Measurements from ENCODE around the gene MSANTD3.
"Not testable (repeated sequence)": the region's sequence is repeated elsewhere in the genome, so short reads cannot be mapped to it uniquely, and the experiment has no call there.

The MSANTD3 gene

GRCh38 chr9:100426530-100427365, at the start of gene MSANTD3:
Gene MSANTD3, plus strand, starts transcription at chr9:100427143. Its CDS starts 14,796 bp downstream, at chr9:100441939.
- DNase-seq (ENCODE audit: low spot score) (peak; percentile 85), FAIRE-seq (peak; percentile 79)

GRCh38 chr9:100379862-100380261, 47.1 kb upstream of the MSANTD3 start:
- DNase-seq (ENCODE audit: low spot score) (peak; percentile 20), FAIRE-seq (peak; percentile 23)

- DNase-seq (ENCODE audit: low spot score); FAIRE-seq: not testable (repeated sequence)
Measured at GRCh38 chr9:100392989-100393388, 34.0 kb upstream of the MSANTD3 start.

- no peak for FAIRE-seq
- DNase-seq (ENCODE audit: low spot score) = no peak
Measured at GRCh38 chr9:100394032-100394695, 32.8 kb upstream of the MSANTD3 start.

- FAIRE-seq (no peak), DNase-seq (ENCODE audit: low spot score) (no peak)
Measured at GRCh38 chr9:100394816-100395215, 32.1 kb upstream of the MSANTD3 start.

- no peak for DNase-seq (ENCODE audit: low spot score)
- FAIRE-seq = no peak
Measured at GRCh38 chr9:100396769-100397168, 30.2 kb upstream of the MSANTD3 start.

GRCh38 chr9:100397529-100398266, 29.2 kb upstream of the MSANTD3 start:
- DNase-seq (ENCODE audit: low spot score) (no peak), FAIRE-seq (no peak)

GRCh38 chr9:100401042-100401441, 25.9 kb upstream of the MSANTD3 start:
- DNase-seq (ENCODE audit: low spot score) = no peak
- no peak for FAIRE-seq

- FAIRE-seq = no peak
- no peak for DNase-seq (ENCODE audit: low spot score)
Measured at GRCh38 chr9:100406962-100407361, 20.0 kb upstream of the MSANTD3 start.

- no peak for DNase-seq (ENCODE audit: low spot score)
- FAIRE-seq = no peak
Measured at GRCh38 chr9:100408546-100409175, 18.3 kb upstream of the MSANTD3 start.

- DNase-seq (ENCODE audit: low spot score) (no peak), FAIRE-seq (no peak)
Measured at GRCh38 chr9:100409176-100409556, 17.8 kb upstream of the MSANTD3 start.

GRCh38 chr9:100411472-100412283, 15.3 kb upstream of the MSANTD3 start:
- DNase-seq (ENCODE audit: low spot score) (no peak), FAIRE-seq (no peak)

GRCh38 chr9:100413839-100414420, 13.0 kb upstream of the MSANTD3 start:
- no peak for DNase-seq (ENCODE audit: low spot score)
- FAIRE-seq = no peak

GRCh38 chr9:100417815-100418214, 9.1 kb upstream of the MSANTD3 start:
- FAIRE-seq (no peak), DNase-seq (ENCODE audit: low spot score) (no peak)

GRCh38 chr9:100419166-100419565, 7.8 kb upstream of the MSANTD3 start:
- no peak for DNase-seq (ENCODE audit: low spot score)
- no peak for FAIRE-seq

- DNase-seq (ENCODE audit: low spot score) = peak; percentile 22
- FAIRE-seq = not testable (repeated sequence)
Measured at GRCh38 chr9:100421116-100421515, 5.8 kb upstream of the MSANTD3 start.

GRCh38 chr9:100425758-100426157, 1.2 kb upstream of the MSANTD3 start:
- no peak for FAIRE-seq
- DNase-seq (ENCODE audit: low spot score) = no peak

GRCh38 chr9:100426189-100426529, 784 bp upstream of the MSANTD3 start:
- FAIRE-seq = no peak

GRCh38 chr9:100427366-100428263, 672 bp downstream of the MSANTD3 start:
- peak; percentile 62 for DNase-seq (ENCODE audit: low spot score)
- peak; percentile 4 for FAIRE-seq

More at GRCh38 chr9:100426189-100426529, 784 bp upstream of the MSANTD3 start:
- no peak for DNase-seq (ENCODE audit: low spot score)
